DND-41 (cell line): Measurements from ENCODE around the gene GMPR.

Source experiments
- ATAC-seq: fragments of 200-7000 bp; cut with Tn5 transposase; 3 replicates; pipeline ENCODE4 v1.9.1; 2021; ENCODE audit warnings: low read depth; ENCODE audit not compliant: insufficient read depth
- DNase-seq: peaks from one replicate; pipeline ENCODE4 v3.0.0-alpha.2; 2020
- H2AFZ ChIP-seq: 2 replicates; pipeline ENCODE4 v1.6.0; 2012; ENCODE audit warnings: low read depth, low read length
- H3K27ac ChIP-seq: 2 replicates; pipeline ENCODE4 v1.5.1; 2012; ENCODE audit warnings: low read length, inconsistent platforms
- H3K27me3 ChIP-seq: fragments of 200-600 bp; sonication (generic); 2 replicates; pipeline ENCODE4 v1.6.0; 2012; ENCODE audit warnings: low read length, mild to moderate bottlenecking, inconsistent platforms; ENCODE audit not compliant: insufficient read depth, poor library complexity
- H3K36me3 ChIP-seq: 2 replicates; pipeline ENCODE4 v1.5.1; 2012; ENCODE audit warnings: low read length, inconsistent platforms; ENCODE audit not compliant: insufficient read depth
- H3K4me1 ChIP-seq: 2 replicates; pipeline ENCODE4 v1.5.1; 2012; ENCODE audit warnings: mild to moderate bottlenecking, low read length; ENCODE audit not compliant: insufficient read depth
- H3K4me2 ChIP-seq: 2 replicates; pipeline ENCODE4 v1.6.0; 2012; ENCODE audit warnings: mild to moderate bottlenecking, moderate library complexity, low read length, inconsistent platforms; ENCODE audit not compliant: insufficient read depth
- H3K4me3 ChIP-seq, 2 experiments: fragments of 200-600 bp in 1 of 2; shearing (Covaris generic) in 1 of 2; 2 replicates each; pipeline ENCODE4 v1.5.1; 2012 to 2016; ENCODE audit warnings: inconsistent platforms in 2 of 2, low read length in 2 of 2, mild to moderate bottlenecking in 2 of 2, low read depth in 1 of 2, moderate library complexity in 1 of 2
- H3K79me2 ChIP-seq: 2 replicates; pipeline ENCODE4 v1.6.0; 2012; ENCODE audit warnings: low read length, inconsistent platforms; ENCODE audit not compliant: insufficient read depth
- H3K9ac ChIP-seq: 2 replicates; pipeline ENCODE4 v1.6.0; 2012; ENCODE audit warnings: low read depth, mild to moderate bottlenecking, inconsistent platforms, low read length, moderate library complexity
- H3K9me3 ChIP-seq: 2 replicates; pipeline ENCODE4 v1.5.1; 2012; ENCODE audit warnings: low read length, moderate library complexity, mild to moderate bottlenecking, inconsistent platforms; ENCODE audit not compliant: insufficient read depth, severe bottlenecking
- H4K20me1 ChIP-seq: 2 replicates; pipeline ENCODE4 v1.6.0; 2012; ENCODE audit warnings: low read length; ENCODE audit not compliant: insufficient read depth
- EZH2 ChIP-seq: IDR thresholded peaks from 3 replicates; pipeline ENCODE4 v1.6.1; 2012; ENCODE audit warnings: borderline replicate concordance, low read depth, mild to moderate bottlenecking, moderate library complexity, low read length, inconsistent platforms; ENCODE audit not compliant: severe bottlenecking
- TF ChIP-seq, protein P1 (sequence below): IDR thresholded peaks from 2 replicates; pipeline ENCODE4 v1.5.1; 2012; ENCODE audit warnings: borderline replicate concordance, low read length, moderate library complexity, mild to moderate bottlenecking; ENCODE audit not compliant: poor library complexity, severe bottlenecking; ENCODE audit errors: extremely low read depth

GMPR gene

DNA sequence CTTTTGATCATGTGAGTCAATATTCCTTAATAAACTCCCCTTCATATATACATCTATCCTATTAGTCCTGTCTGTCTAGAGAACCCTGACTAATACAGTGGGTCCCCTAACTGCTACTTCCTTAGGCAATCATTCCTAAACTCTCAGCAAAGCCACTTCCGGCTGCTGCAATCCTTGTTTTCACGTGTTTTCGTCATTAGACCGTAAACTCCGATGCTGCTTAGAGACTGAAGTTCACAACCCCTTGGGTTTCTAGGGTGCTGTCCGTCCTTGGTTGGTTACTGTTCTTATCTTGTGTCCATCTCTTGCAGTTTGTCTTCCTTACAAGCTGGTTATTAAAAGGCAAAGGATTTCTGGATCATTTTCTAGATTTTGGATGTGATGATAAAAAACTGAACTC lies 106.4 kb downstream of the GMPR start:
- no peak overlapping the region for H2AFZ ChIP-seq
- TF ChIP-seq, protein P1, sequence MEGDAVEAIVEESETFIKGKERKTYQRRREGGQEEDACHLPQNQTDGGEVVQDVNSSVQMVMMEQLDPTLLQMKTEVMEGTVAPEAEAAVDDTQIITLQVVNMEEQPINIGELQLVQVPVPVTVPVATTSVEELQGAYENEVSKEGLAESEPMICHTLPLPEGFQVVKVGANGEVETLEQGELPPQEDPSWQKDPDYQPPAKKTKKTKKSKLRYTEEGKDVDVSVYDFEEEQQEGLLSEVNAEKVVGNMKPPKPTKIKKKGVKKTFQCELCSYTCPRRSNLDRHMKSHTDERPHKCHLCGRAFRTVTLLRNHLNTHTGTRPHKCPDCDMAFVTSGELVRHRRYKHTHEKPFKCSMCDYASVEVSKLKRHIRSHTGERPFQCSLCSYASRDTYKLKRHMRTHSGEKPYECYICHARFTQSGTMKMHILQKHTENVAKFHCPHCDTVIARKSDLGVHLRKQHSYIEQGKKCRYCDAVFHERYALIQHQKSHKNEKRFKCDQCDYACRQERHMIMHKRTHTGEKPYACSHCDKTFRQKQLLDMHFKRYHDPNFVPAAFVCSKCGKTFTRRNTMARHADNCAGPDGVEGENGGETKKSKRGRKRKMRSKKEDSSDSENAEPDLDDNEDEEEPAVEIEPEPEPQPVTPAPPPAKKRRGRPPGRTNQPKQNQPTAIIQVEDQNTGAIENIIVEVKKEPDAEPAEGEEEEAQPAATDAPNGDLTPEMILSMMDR = no peak
- TF ChIP-seq EZH2 = no peak
- no peak overlapping the region for H3K27ac ChIP-seq
- H3K36me3 ChIP-seq = no peaks in the 10 kb centered on the region
- H4K20me1 ChIP-seq = no peaks in the 10 kb centered on the region
- no peak overlapping the region for H3K4me3 ChIP-seq
- H3K9ac ChIP-seq = no peak overlapping the region
- no peaks in the 10 kb centered on the region for H3K27me3 ChIP-seq
- DNase-seq (no peak), ATAC-seq (no peak)
- H3K79me2 ChIP-seq = no peaks in the 10 kb centered on the region
- no peak overlapping the region for H3K4me2 ChIP-seq
- no peaks in the 10 kb centered on the region for H3K9me3 ChIP-seq
- H3K4me1 ChIP-seq = no peaks in the 10 kb centered on the region
